Tibial nerve (tissue), 4 donors: Measurements from ENCODE around the gene TBC1D24. TPM values are rescaled to one million over a fixed set of nuclear protein-coding genes. Genes with fewer than 3 reads are reported as not detected.

Experiments used
- DNase-seq, 2 donors: peaks; one replicate each; pipeline ENCODE4 v3.0.0-alpha.2; 2019; ENCODE audit warnings: low spot score in 2 of 2
- H3K27ac ChIP-seq, 4 donors: fragments of 200-600 bp; sonication (generic) in 3 of 4; one replicate each; pipeline ENCODE4 v1.5.1; 2017 to 2019; ENCODE audit warnings: mild to moderate bottlenecking in 1 of 4
- H3K27me3 ChIP-seq, 2 donors: fragments of 200-600 bp; sonication (generic) in 1 of 2; one replicate each; pipeline versions ENCODE4 v1.5.1 to v1.6.0; 2017 to 2019
- H3K36me3 ChIP-seq, 3 donors: fragments of 200-600 bp; sonication (generic); one replicate each; pipeline ENCODE4 v1.5.1; 2018 to 2019
- H3K4me1 ChIP-seq, 4 donors: fragments of 200-600 bp; sonication (generic) in 3 of 4; one replicate each; pipeline ENCODE4 v1.5.1; 2017 to 2019
- H3K4me3 ChIP-seq, 4 donors: fragments of 200-600 bp; sonication (generic) in 3 of 4; one replicate each; pipeline ENCODE4 v1.5.1; 2017 to 2019; ENCODE audit warnings: mild to moderate bottlenecking in 1 of 4, moderate library complexity in 1 of 4
- H3K9me3 ChIP-seq, 4 donors: fragments of 200-600 bp; sonication (generic) in 3 of 4; one replicate each; pipeline ENCODE4 v1.5.1; 2017 to 2019
- CTCF ChIP-seq, 5 experiments: fragments of 200-600 bp in 3 of 5; fragments of 450-650 bp in 2 of 5; sonication (generic) in 3 of 5; IDR thresholded peaks; one replicate each; pipeline ENCODE4 v1.5.1; 2016 to 2019; ENCODE audit warnings: antibody characterized with exemption in 5 of 5, mild to moderate bottlenecking in 3 of 5, moderate library complexity in 2 of 5
- EP300 ChIP-seq, 2 donors: sonication (generic); formaldehyde crosslinking; IDR thresholded peaks; one replicate each; pipeline ENCODE4 v1.6.1; 2017; ENCODE audit warnings: antibody characterized with exemption in 2 of 2, mild to moderate bottlenecking in 1 of 2
- POLR2A ChIP-seq, 2 donors: fragments of 450-650 bp; IDR thresholded peaks; one replicate each; pipeline ENCODE4 v1.6.1; 2017; ENCODE audit warnings: antibody characterized with exemption in 2 of 2, mild to moderate bottlenecking in 2 of 2, moderate library complexity in 2 of 2
- WGBS, 2 donors: methylation state at CpG; one replicate each; pipeline ENCODE4 v1.1.5; 2018; 5-methylcytosine and 5-hydroxymethylcytosine counted together
- total RNA-seq, 4 donors: library from RNA; depleted of rRNA; stranded (reverse); fragments of >200 nt; gene quantifications; one replicate each; pipeline ENCODE4 v1.1.0, GENCODE V29; 2016

TBC1D24 gene
- total RNA-seq, 4 donors from 2014 or later: 12.0 to 18.3 (median 16.3) TPM

- 87 to 88% methylated on average over 15 to 16 of the region's 16 CpGs for WGBS, 2 donors
- no peak for TF ChIP-seq CTCF (IDR thresholded peaks at IDR 0.05)
- Histone ChIP-seq H3K9me3 (no peaks in the 10 kb centered on the region), H3K4me1 (peaks cover 0 to 19% (median 4%) of the 10 kb centered on the region in 4 donors), H3K36me3 (peaks cover 0 to 7% (median 0%) of the 10 kb centered on the region in 3 donors), H3K4me3 (no peak overlapping the region), H3K27ac (no peak overlapping the region), H3K27me3 (no peaks in the 10 kb centered on the region)
- DNase-seq: no peak
These were observed 14.7 kb downstream of the TBC1D24 start for GRCh38 chr16:2489581-2489980.

GRCh38 chr16:2490190-2491105 is 15.5 kb downstream of the TBC1D24 start:
- WGBS, 2 donors: 85 to 89% methylated on average over 21 to 23 of the region's 23 CpGs
- H3K9me3 ChIP-seq: no peaks in the 10 kb centered on the region
- H3K4me1 ChIP-seq: peaks cover 0 to 19% (median 4%) of the 10 kb centered on the region in 4 donors
- no peak overlapping the region for H3K27ac ChIP-seq
- TF ChIP-seq POLR2A (IDR thresholded peaks at IDR 0.05) (no peak), CTCF (IDR thresholded peaks at IDR 0.05) (no peak), EP300 (IDR thresholded peaks at IDR 0.05) (no peak)
- no peaks in the 10 kb centered on the region for H3K27me3 ChIP-seq
- H3K36me3 ChIP-seq: peaks cover 0 to 7% (median 0%) of the 10 kb centered on the region in 3 donors
- no peak overlapping the region for H3K4me3 ChIP-seq
- DNase-seq: no peak

- no peak for DNase-seq
- Histone ChIP-seq H3K27ac (no peak overlapping the region), H3K27me3 (no peaks in the 10 kb centered on the region), H3K4me3 (no peak overlapping the region), H3K9me3 (no peaks in the 10 kb centered on the region), H3K4me1 (peaks cover 0 to 10% (median 3%) of the 10 kb centered on the region in 4 donors), H3K36me3 (peaks cover 0 to 21% (median 0%) of the 10 kb centered on the region in 3 donors)
- WGBS, 2 donors: 86% methylated on average over 12 to 13 of the region's 13 CpGs
- TF ChIP-seq POLR2A (IDR thresholded peaks at IDR 0.05): no peak
- no peak for TF ChIP-seq EP300 (IDR thresholded peaks at IDR 0.05)
- no peak for TF ChIP-seq CTCF (IDR thresholded peaks at IDR 0.05)
These were observed 17.4 kb downstream of the TBC1D24 start for GRCh38 chr16:2492292-2492691.

- Histone ChIP-seq H3K9me3 (no peaks in the 10 kb centered on the region), H3K4me1 (peaks cover 0 to 16% (median 4%) of the 10 kb centered on the region in 4 donors), H3K36me3 (peaks cover 0 to 33% (median 0%) of the 10 kb centered on the region in 3 donors), H3K4me3 (no peak overlapping the region), H3K27me3 (no peaks in the 10 kb centered on the region), H3K27ac (no peak overlapping the region)
- TF ChIP-seq CTCF (IDR thresholded peaks at IDR 0.05) (no peak), POLR2A (IDR thresholded peaks at IDR 0.05) (no peak), EP300 (IDR thresholded peaks at IDR 0.05) (no peak)
- no peak for DNase-seq
- 71 to 76% methylated on average over 6 of the region's 6 CpGs for WGBS, 2 donors
These were observed 18.7 kb downstream of the TBC1D24 start for GRCh38 chr16:2493605-2494004.

- 95 to 96% methylated on average over 5 of the region's 5 CpGs for WGBS, 2 donors
- peaks cover 0 to 16% (median 4%) of the 10 kb centered on the region in 4 donors for H3K4me1 ChIP-seq
- peaks cover 0 to 44% (median 0%) of the 10 kb centered on the region in 3 donors for H3K36me3 ChIP-seq
- no peaks in the 10 kb centered on the region for H3K9me3 ChIP-seq
- TF ChIP-seq POLR2A (IDR thresholded peaks at IDR 0.05): no peak
- no peak for DNase-seq
- H3K4me3 ChIP-seq: no peak overlapping the region
- H3K27ac ChIP-seq: no peak overlapping the region
- no peaks in the 10 kb centered on the region for H3K27me3 ChIP-seq
These were observed 19.7 kb downstream of the TBC1D24 start for GRCh38 chr16:2494616-2495015.
